ENCODE results near the gene SMURF1. TPM values are rescaled to one million over a fixed set of nuclear protein-coding genes. Genes with fewer than 3 reads are reported as not detected.

The SMURF1 gene
- total RNA-seq, 1 donor = 23.5 TPM

DNA sequence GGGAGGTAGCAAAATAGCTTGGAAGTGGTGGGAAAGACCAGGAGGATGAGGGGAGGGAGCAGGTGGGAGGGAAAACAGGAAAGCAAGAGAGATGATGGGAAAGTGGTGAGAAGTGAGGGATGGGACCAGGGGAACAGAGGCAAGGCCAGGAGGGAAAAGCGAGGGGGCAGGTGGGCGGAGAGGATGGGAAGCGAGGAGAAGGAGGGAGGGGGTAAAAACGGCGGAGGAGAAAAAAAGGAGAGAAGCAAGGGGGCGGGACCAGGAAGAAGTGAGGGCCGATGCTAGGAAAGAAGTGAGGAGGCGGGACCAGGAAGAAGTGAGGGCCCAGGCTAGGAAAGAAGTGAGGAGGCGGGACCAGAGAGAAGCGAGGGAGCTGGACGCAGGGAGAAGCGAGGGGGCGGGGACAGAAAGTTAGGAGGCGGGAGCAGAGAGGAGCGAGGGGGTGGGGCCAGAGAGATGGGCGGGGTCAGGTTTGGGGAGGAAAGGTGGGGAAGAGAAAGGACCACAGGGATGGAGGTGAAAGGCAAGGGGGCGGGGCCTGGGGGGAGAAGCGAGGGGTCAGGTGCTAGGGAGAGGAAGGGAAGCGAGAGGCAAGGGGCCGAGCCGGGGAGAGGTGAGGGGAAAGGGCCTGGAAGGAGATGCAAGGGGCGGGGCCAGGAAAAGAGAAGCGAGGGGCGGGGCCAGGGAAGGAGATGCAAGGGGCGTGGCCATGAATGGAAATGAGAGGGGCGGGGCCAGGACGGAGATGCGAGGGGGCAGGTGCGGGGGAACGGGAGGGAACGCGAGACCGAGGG, 984 bp downstream of the SMURF1 start:
- peaks cover 43% of the 10 kb centered on the region for H3K79me2 ChIP-seq (ENCODE audit: insufficient read depth, low read length)
- H3K4me2 ChIP-seq (ENCODE audit: insufficient read depth, low read length) = peak overlapping the region; percentile 84
- H2AFZ ChIP-seq (ENCODE audit: low read length) = peak overlapping the region; percentile 60
- DNase-seq (ENCODE audit: insufficient read length, low spot score, missing footprints) = peak; percentile 94
- no peaks in the 10 kb centered on the region for H3K36me3 ChIP-seq (ENCODE audit: insufficient read depth, low read length)
- peaks cover 11% of the 10 kb centered on the region for H4K20me1 ChIP-seq (ENCODE audit: insufficient read depth, low read length)
- H3K27me3 ChIP-seq (ENCODE audit: insufficient read depth, low read length) = no peaks in the 10 kb centered on the region
- TF ChIP-seq, protein P1, sequence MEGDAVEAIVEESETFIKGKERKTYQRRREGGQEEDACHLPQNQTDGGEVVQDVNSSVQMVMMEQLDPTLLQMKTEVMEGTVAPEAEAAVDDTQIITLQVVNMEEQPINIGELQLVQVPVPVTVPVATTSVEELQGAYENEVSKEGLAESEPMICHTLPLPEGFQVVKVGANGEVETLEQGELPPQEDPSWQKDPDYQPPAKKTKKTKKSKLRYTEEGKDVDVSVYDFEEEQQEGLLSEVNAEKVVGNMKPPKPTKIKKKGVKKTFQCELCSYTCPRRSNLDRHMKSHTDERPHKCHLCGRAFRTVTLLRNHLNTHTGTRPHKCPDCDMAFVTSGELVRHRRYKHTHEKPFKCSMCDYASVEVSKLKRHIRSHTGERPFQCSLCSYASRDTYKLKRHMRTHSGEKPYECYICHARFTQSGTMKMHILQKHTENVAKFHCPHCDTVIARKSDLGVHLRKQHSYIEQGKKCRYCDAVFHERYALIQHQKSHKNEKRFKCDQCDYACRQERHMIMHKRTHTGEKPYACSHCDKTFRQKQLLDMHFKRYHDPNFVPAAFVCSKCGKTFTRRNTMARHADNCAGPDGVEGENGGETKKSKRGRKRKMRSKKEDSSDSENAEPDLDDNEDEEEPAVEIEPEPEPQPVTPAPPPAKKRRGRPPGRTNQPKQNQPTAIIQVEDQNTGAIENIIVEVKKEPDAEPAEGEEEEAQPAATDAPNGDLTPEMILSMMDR (IDR thresholded peaks at IDR 0.05; ENCODE audit: extremely low read depth, low read depth, low read length) = no peak
- no peaks in the 10 kb centered on the region for H3K9me3 ChIP-seq (ENCODE audit: low read depth, low read length)
- H3K4me1 ChIP-seq (ENCODE audit: insufficient read depth, low read length) = peaks cover 25% of the 10 kb centered on the region
- H3K27ac ChIP-seq (ENCODE audit: low read depth, low read length) = peak overlapping the region; percentile 66
- H3K4me3 ChIP-seq (ENCODE audit: insufficient read depth, low read length) = peak overlapping the region; percentile 89

DNA sequence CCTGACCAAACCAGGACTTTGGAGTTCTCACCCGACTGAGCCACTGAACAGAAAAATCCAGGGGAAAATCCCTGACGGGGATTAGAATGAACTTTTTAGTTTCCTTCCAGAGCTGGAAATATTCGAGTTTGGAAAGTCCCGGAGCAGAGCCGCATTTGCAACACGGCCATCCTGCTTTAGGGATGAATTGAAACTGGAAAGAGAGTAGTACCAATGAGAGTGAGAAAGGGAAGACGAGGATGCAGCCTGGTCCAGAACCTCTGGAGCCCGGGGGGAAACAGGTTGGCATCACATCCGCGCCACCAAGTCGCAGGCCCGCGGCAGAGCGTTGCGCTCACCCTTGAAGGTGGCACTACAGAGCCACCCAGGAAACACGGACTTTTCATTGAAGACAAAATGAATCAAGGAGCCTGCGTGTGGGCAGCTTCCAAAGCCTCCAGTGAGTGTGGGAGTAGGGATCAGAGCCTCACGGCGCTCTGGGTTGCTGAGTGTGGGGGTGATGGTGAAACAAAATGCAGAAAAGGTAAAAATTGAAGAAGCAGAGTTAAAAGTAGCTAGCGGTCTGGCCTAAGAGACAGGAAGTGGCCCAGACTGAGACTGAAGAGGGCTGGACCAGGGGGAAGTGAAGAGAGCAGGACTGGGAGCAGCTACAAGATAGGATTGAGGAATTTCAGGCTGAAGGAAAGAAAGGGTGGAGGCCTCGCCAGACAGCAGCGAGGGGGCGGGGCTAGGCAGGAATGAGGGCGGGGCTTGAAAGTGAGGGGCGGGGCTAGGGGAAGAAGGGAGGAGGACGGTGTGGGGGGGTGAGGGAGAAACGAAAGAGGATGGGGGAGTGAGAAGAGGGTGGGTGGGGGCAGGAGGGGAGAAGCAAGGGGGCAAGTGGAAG, 1.8 kb downstream of the SMURF1 start:
- Histone ChIP-seq H3K27ac (ENCODE audit: low read depth, low read length) (peak overlapping the region; percentile 94), H3K79me2 (ENCODE audit: insufficient read depth, low read length) (peaks cover 52% of the 10 kb centered on the region), H2AFZ (ENCODE audit: low read length) (peak overlapping the region; percentile 75), H3K4me1 (ENCODE audit: insufficient read depth, low read length) (peaks cover 34% of the 10 kb centered on the region), H3K4me3 (ENCODE audit: insufficient read depth, low read length) (peak overlapping the region; percentile 89), H3K27me3 (ENCODE audit: insufficient read depth, low read length) (no peaks in the 10 kb centered on the region), H4K20me1 (ENCODE audit: insufficient read depth, low read length) (peaks cover 18% of the 10 kb centered on the region), H3K4me2 (ENCODE audit: insufficient read depth, low read length) (peak overlapping the region; percentile 92), H3K9me3 (ENCODE audit: low read depth, low read length) (no peaks in the 10 kb centered on the region), H3K36me3 (ENCODE audit: insufficient read depth, low read length) (no peaks in the 10 kb centered on the region)
- peak; percentile 57 for DNase-seq (ENCODE audit: insufficient read length, low spot score, missing footprints)
- TF ChIP-seq, protein P1 (IDR thresholded peaks at IDR 0.05; ENCODE audit: extremely low read depth, low read depth, low read length) = no peak

DNA sequence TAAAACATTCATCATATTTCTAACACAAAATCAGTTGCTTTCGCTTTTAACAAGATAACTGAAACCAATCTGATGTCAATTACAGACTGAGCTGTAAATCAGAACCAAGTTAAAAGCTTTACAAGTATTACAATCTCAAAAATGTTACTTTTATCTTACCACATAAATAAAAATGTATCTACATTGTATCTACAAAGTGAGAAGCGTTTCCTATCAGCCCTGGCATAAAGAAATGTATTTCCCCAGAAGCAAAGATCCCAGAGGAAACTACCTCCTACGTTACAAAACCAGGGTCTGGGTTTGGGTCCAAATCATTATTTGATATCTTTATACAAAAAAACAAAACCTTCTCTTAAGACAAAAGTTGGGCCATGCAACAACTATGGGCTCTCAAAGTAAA, 2.6 kb downstream of the SMURF1 start:
- Histone ChIP-seq H2AFZ (ENCODE audit: low read length) (no peak overlapping the region), H3K4me2 (ENCODE audit: insufficient read depth, low read length) (peak overlapping the region; percentile 92), H3K36me3 (ENCODE audit: insufficient read depth, low read length) (no peaks in the 10 kb centered on the region), H3K4me1 (ENCODE audit: insufficient read depth, low read length) (peaks cover 35% of the 10 kb centered on the region), H3K27ac (ENCODE audit: low read depth, low read length) (peak overlapping the region; percentile 94), H3K27me3 (ENCODE audit: insufficient read depth, low read length) (no peaks in the 10 kb centered on the region), H4K20me1 (ENCODE audit: insufficient read depth, low read length) (peaks cover 26% of the 10 kb centered on the region), H3K4me3 (ENCODE audit: insufficient read depth, low read length) (peak overlapping the region; percentile 89), H3K9me3 (ENCODE audit: low read depth, low read length) (no peaks in the 10 kb centered on the region), H3K79me2 (ENCODE audit: insufficient read depth, low read length) (peaks cover 59% of the 10 kb centered on the region)
- TF ChIP-seq, protein P1 (IDR thresholded peaks at IDR 0.05; ENCODE audit: extremely low read depth, low read depth, low read length) = no peak
- no peak for DNase-seq (ENCODE audit: insufficient read length, low spot score, missing footprints)

GRCh38 chr7:99140813-99141212, 3.1 kb downstream of the SMURF1 start:
- Histone ChIP-seq H4K20me1 (ENCODE audit: insufficient read depth, low read length) (peaks cover 31% of the 10 kb centered on the region), H3K27ac (ENCODE audit: low read depth, low read length) (peak overlapping the region; percentile 94), H3K36me3 (ENCODE audit: insufficient read depth, low read length) (no peaks in the 10 kb centered on the region), H3K4me1 (ENCODE audit: insufficient read depth, low read length) (peaks cover 35% of the 10 kb centered on the region), H3K4me3 (ENCODE audit: insufficient read depth, low read length) (peak overlapping the region; percentile 89), H3K9me3 (ENCODE audit: low read depth, low read length) (no peaks in the 10 kb centered on the region), H3K4me2 (ENCODE audit: insufficient read depth, low read length) (peak overlapping the region; percentile 92), H2AFZ (ENCODE audit: low read length) (no peak overlapping the region), H3K27me3 (ENCODE audit: insufficient read depth, low read length) (no peaks in the 10 kb centered on the region), H3K79me2 (ENCODE audit: insufficient read depth, low read length) (peaks cover 64% of the 10 kb centered on the region)
- no peak for DNase-seq (ENCODE audit: insufficient read length, low spot score, missing footprints)
- TF ChIP-seq, protein P1 (IDR thresholded peaks at IDR 0.05; ENCODE audit: extremely low read depth, low read depth, low read length) = no peak
